ENCODE data around the gene KRT75.

- TF ChIP-seq CTCF (IDR thresholded peaks at IDR 0.05) (no peak), POLR2A (IDR thresholded peaks at IDR 0.05) (no peak)
These were observed 3.3 kb upstream of the KRT75 start for GRCh38 chr12:52437508-52437907.

Measured in adrenal gland (tissue), 5 donors.